HG02588 (cell line): ENCODE results near the gene GRIA4.

Experiments
- ATAC-seq: cut with Tn5 transposase; IDR thresholded peaks from one replicate; pipeline ENCODE4 v1.9.1; 2021; ENCODE audit warnings: mild to moderate bottlenecking, moderate library complexity; ENCODE audit not compliant: unreplicated experiment

Gene GRIA4

DNA sequence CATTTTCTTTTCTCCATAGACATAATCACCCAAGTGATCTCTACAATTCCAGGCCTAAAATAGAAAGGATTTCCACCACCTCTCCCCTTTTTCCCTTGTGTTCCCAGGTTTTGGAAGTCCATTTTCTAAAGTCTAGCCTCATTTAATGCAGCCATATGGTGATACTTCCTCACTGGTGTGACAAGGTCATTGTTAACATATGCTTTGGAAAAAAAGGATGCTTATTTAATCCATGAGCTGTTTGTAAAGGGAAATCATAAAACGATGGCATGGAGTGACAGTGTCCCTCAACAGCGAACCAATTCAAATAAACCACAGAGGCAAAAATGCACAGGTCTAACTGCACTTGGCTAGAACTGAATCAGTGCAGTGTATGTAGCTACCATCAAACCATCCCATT is 26.6 kb downstream of the GRIA4 start:
- ATAC-seq, result no peak

DNA sequence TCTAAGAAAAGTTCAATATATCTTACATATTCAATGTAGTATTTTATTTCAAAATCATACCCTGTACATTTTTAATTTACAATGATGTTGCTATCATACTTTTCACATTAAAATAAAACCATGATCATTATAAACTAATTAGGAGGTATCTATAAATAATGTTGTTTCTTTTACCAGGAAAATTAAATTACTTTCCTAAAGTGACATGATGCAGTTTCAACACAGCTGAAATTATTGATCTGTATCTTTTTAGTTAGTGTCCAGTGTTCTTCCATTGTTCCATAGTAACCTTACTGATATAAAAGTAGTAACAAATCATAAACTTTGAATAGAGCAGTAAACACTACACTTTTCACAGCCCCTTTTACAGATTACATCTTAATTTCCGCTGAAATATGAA is 29.7 kb downstream of the GRIA4 start:
- ATAC-seq, result no peak

- no peak for ATAC-seq
Measured at GRCh38 chr11:105641433-105641832, 31.6 kb downstream of the GRIA4 start.

GRCh38 chr11:105642870-105643269 is 33.0 kb downstream of the GRIA4 start:
- no peak for ATAC-seq

- ATAC-seq, result no peak
Measured at GRCh38 chr11:105644839-105645573, 35.1 kb downstream of the GRIA4 start.

DNA sequence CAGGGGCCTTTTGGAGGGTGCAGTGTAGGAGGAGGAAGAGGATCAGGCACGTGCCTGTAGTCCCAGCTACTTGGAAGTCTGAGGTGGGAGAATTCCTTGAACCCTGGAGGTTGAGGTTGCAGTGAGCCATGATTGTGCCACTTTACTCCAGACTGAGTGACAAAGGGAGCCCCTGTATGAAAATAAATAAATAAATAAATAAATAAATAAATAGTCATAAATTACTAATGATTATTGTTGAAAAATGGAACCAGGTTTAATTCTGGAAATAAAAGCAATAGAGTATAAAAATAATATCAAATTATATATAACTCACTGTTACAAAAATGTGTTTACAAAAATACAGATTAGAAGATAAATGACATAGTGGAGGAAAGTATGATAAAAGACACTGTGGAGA is 37.9 kb downstream of the GRIA4 start:
- no peak for ATAC-seq

- ATAC-seq, result no peak
Measured at GRCh38 chr11:105648762-105649161, 38.9 kb downstream of the GRIA4 start.

- no peak for ATAC-seq
Measured at GRCh38 chr11:105665281-105665680, 55.4 kb downstream of the GRIA4 start.

DNA sequence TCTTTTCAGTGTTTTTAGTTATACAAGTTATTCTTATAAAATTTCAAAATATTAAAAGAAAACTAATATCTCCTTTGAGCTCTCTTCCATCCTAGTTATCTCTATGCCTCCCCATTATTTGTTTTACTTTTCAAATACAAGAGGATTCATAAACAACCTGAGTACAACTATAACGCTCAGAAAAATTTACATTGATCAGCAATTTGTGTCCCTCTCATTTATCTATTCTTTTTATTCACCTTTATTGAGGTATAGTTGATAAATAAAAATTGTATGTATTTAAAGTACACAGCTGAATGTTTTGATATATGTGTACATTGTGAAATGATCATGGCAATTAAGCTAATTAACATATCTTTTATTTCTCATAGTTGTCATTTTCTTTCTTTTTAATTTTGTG is 57.6 kb downstream of the GRIA4 start:
- no peak for ATAC-seq

DNA sequence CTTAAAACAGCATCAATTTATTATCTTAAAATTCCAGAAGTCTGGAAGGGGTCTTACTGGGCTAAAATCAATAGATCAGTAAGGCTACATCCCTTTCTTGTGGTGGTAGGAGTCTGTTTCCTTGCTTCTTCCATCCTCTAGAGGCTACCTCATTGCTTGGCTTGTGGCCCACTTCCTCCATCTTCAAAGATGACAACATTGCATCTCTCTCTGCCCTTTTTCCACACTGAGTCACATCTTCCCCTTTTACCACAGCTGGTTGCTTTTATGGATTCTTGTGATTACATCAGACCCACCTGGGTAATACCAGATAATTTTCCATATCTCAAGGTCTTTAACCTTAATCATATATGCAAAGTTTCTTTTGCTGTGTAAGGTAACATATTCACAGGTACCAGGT is 60.9 kb downstream of the GRIA4 start:
- ATAC-seq, result no peak

GRCh38 chr11:105673089-105673488 is 63.2 kb downstream of the GRIA4 start:
- no peak for ATAC-seq

- no peak for ATAC-seq
Measured at GRCh38 chr11:105689631-105690030, 79.8 kb downstream of the GRIA4 start.

- ATAC-seq, result no peak
Measured at GRCh38 chr11:105690467-105690866, 80.6 kb downstream of the GRIA4 start.

GRCh38 chr11:105693075-105693759 is 83.3 kb downstream of the GRIA4 start:
- no peak for ATAC-seq

DNA sequence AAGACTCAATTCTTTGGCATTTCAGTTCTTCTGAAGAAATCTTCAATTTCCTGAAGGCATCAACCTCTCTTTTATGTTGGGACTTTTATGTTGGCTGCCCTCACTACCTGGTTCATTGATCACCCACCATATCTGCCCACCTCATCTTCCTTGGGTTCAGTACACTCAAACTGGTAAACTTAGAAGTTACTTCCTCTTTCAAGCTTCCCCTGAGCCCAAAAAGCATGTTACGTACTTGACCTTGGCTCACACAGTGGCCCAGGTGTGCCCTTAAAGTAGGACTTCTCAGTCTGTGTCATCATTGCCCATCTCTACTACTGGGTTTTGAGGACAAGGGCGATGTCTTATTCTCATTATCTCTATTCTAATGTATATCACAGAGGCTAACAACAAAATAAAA is 86.1 kb downstream of the GRIA4 start:
- no peak for ATAC-seq

GRCh38 chr11:105697291-105697690 is 87.4 kb downstream of the GRIA4 start:
- ATAC-seq, result no peak

DNA sequence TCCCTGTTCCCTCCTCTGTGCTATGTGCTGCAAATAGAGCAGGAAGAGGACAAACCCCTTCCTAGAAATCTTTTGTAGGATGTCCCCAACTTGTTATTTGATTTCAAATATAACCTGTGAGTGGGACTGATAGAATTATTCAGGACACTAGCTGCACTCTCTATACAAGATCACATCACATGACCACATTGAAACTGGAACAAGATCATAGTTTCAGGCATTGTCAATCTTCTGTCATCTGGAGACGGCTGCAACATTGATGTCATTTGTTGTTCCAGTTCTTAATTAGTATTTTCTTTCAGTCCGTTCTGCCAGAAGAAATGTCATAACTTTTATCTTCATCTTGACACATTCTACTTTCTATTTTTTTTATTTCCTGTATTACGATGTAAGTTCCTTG is 89.3 kb downstream of the GRIA4 start:
- no peak for ATAC-seq

DNA sequence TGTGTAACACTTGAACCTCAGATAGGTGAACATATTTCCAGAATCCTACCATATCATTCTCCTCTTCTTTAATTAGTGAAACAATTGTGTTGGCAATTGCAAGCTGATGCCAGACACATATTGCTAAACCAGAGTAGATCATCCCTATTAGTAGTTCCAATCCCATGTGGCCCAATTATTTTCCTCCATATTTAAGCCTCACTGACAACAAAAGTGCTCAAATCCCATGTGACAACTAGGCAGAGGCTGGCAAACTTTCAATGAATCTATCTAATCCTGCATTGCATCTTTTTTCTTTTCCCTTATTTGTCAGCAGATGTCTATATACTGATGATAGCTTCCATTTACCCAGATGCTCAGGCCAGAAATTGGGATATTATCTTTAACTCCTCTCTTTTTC is 90.4 kb downstream of the GRIA4 start:
- no peak for ATAC-seq

GRCh38 chr11:105701098-105701497 is 91.2 kb downstream of the GRIA4 start:
- ATAC-seq, result no peak

- no peak for ATAC-seq
Measured at GRCh38 chr11:105705786-105706530, 96.1 kb downstream of the GRIA4 start.

DNA sequence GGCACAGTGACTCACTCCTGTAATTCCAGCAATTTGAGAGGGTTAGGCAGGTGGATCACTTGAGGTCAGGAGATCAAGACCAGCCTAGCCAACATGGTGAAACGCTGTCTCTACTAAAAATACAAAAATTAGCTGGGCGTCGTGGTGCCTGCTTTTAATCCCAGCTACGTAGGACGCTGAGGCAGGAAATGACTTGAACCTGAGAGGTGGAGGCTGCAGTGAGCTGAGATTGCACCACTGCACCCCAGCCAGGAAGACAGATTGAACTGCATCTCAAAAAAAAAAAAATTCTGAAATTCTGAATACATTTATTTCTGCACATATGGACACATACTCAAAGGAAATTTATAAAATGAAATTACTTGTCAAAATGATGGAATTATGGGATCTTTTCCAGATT is 103.2 kb downstream of the GRIA4 start:
- no peak for ATAC-seq

DNA sequence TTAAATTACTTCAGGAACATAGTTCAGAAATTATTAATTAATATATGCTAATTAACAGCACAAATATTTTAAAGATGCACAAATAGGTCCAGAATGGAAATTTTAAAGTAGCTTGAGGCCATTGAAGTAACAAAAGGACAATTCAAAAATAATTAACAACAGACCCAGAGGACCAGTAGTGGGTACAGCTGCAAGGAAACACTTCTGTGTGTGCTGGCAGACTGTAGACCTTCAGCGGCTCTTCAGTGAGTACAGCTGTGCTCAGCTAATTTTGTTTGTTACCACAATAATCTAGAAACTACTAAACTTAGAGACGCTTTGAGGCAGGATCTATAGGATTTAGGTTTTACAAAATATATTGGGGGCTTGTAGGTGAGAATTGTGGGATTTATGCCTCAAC is 103.8 kb downstream of the GRIA4 start:
- ATAC-seq, result no peak
